Activated T-cell treated with anti-CD3 and anti-CD28 coated beads, Interleukin-2, amount 50 U/mL, for 1 hour (primary cell): ENCODE data around the gene GPR148.

Experiments used
- DNase-seq: peaks from one replicate; pipeline ENCODE4 v3.0.0-alpha.2; 2020

Gene GPR148

DNA sequence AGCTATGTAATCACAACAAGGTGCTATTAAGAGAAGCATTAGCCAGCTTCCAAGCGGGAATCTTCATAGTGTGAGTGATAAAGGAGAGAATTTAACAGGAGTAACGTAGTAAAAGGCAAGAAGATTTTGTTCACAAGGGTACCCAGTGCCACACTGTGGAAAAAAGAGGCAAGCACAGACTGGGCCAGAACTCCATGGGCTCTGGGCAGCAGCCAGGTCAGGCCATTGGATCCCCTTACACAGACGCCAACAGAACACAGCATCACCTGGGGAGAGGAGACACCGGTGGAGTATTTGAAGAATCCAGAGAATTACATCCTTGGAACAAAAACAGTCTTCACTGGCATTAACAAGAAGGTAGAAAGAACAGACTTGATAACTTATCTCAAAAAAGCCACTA, 47.7 kb downstream of the GPR148 start:
- no peak for DNase-seq

GRCh38 chr2:130778781-130779180, 49.9 kb downstream of the GPR148 start:
- DNase-seq: no peak
